Measurements from ENCODE around the gene CCDC171.

- TF ChIP-seq, protein P1, sequence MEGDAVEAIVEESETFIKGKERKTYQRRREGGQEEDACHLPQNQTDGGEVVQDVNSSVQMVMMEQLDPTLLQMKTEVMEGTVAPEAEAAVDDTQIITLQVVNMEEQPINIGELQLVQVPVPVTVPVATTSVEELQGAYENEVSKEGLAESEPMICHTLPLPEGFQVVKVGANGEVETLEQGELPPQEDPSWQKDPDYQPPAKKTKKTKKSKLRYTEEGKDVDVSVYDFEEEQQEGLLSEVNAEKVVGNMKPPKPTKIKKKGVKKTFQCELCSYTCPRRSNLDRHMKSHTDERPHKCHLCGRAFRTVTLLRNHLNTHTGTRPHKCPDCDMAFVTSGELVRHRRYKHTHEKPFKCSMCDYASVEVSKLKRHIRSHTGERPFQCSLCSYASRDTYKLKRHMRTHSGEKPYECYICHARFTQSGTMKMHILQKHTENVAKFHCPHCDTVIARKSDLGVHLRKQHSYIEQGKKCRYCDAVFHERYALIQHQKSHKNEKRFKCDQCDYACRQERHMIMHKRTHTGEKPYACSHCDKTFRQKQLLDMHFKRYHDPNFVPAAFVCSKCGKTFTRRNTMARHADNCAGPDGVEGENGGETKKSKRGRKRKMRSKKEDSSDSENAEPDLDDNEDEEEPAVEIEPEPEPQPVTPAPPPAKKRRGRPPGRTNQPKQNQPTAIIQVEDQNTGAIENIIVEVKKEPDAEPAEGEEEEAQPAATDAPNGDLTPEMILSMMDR (IDR thresholded peaks at IDR 0.05 in 2 of 3, conservative IDR thresholded peaks at IDR 0.05 in 1 of 3; ENCODE audit: borderline replicate concordance in 1 of 3, insufficient read depth in 1 of 3, low read depth in 2 of 3, low read length in 2 of 3): no peak
- TF ChIP-seq TCF7L2 (IDR thresholded peaks at IDR 0.05; ENCODE audit: borderline replicate concordance, extremely low read depth, insufficient read depth, insufficient read length) (no peak), JUND (IDR thresholded peaks at IDR 0.05) (no peak), SIN3A (IDR thresholded peaks at IDR 0.05; ENCODE audit: low read depth) (no peak), POLR2AphosphoS5 (IDR thresholded peaks at IDR 0.05; ENCODE audit: low read depth, low read length) (no peak), EZH2 (IDR thresholded peaks at IDR 0.05) (no peak), ZNF274 (IDR thresholded peaks at IDR 0.05; ENCODE audit: low read depth, low read length) (no peak), POLR2A (IDR thresholded peaks at IDR 0.05; ENCODE audit: borderline replicate concordance, extremely low read depth, insufficient read depth, insufficient read length) (no peak), CBX3 (IDR thresholded peaks at IDR 0.05; ENCODE audit: low read depth) (no peak), EZH2phosphoT487 (IDR thresholded peaks at IDR 0.05; ENCODE audit: borderline replicate concordance) (no peak), SP1 (IDR thresholded peaks at IDR 0.05; ENCODE audit: low read depth) (no peak)
- TF ChIP-seq, protein P2, sequence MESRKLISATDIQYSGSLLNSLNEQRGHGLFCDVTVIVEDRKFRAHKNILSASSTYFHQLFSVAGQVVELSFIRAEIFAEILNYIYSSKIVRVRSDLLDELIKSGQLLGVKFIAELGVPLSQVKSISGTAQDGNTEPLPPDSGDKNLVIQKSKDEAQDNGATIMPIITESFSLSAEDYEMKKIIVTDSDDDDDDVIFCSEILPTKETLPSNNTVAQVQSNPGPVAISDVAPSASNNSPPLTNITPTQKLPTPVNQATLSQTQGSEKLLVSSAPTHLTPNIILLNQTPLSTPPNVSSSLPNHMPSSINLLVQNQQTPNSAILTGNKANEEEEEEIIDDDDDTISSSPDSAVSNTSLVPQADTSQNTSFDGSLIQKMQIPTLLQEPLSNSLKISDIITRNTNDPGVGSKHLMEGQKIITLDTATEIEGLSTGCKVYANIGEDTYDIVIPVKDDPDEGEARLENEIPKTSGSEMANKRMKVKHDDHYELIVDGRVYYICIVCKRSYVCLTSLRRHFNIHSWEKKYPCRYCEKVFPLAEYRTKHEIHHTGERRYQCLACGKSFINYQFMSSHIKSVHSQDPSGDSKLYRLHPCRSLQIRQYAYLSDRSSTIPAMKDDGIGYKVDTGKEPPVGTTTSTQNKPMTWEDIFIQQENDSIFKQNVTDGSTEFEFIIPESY (IDR thresholded peaks at IDR 0.05; ENCODE audit: extremely low read depth, insufficient replicate concordance, low read length): no peak
- TF ChIP-seq, protein P3, sequence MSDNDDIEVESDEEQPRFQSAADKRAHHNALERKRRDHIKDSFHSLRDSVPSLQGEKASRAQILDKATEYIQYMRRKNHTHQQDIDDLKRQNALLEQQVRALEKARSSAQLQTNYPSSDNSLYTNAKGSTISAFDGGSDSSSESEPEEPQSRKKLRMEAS (IDR thresholded peaks at IDR 0.05): no peak
Observed at GRCh38 chr9:16001856-16002255, 449.0 kb downstream of the CCDC171 start.
